ENCODE data around the gene C11orf65.
"Not testable (repeated sequence)": the region's sequence is repeated elsewhere in the genome, so short reads cannot be mapped to it uniquely, and the experiment has no call there.

C11orf65 gene

GRCh38 chr11:108453207-108453835 lies 14.0 kb downstream of the C11orf65 start:
- no peak for TF ChIP-seq CTCF (IDR thresholded peaks at IDR 0.05; ENCODE audit: borderline replicate concordance, extremely low read depth, low read length, poor library complexity, severe bottlenecking)
- no peak for TF ChIP-seq EZH2 (IDR thresholded peaks at IDR 0.05; ENCODE audit: borderline replicate concordance, low read depth, low read length, severe bottlenecking)
- Histone ChIP-seq H3K4me3 (ENCODE audit: low read depth in 1 of 2, low read length in 2 of 2) (no peak overlapping the region), H3K9ac (ENCODE audit: low read depth, low read length) (no peak overlapping the region), H3K9me3 (ENCODE audit: insufficient read depth, low read length, severe bottlenecking) (peaks cover 10% of the 10 kb centered on the region), H4K20me1 (ENCODE audit: insufficient read depth, low read length) (no peaks in the 10 kb centered on the region), H3K79me2 (ENCODE audit: insufficient read depth, low read length) (no peaks in the 10 kb centered on the region), H3K27me3 (ENCODE audit: insufficient read depth, low read length, poor library complexity) (no peaks in the 10 kb centered on the region), H3K4me2 (ENCODE audit: insufficient read depth, low read length) (no peak overlapping the region), H3K4me1 (ENCODE audit: insufficient read depth, low read length) (peaks cover 4% of the 10 kb centered on the region; the same call in 1 of the 2 replicates), H2AFZ (ENCODE audit: low read depth, low read length) (no peak overlapping the region), H3K27ac (ENCODE audit: low read length) (no peak overlapping the region), H3K36me3 (ENCODE audit: insufficient read depth, low read length) (no peaks in the 10 kb centered on the region)
- DNase-seq (no peak), ATAC-seq (ENCODE audit: insufficient read depth, low read depth) (no peak)

GRCh38 chr11:108441445-108441844 lies 25.9 kb downstream of the C11orf65 start:
- ATAC-seq (ENCODE audit: insufficient read depth, low read depth); H4K20me1 ChIP-seq (ENCODE audit: insufficient read depth, low read length); H3K9ac ChIP-seq (ENCODE audit: low read depth, low read length); H3K79me2 ChIP-seq (ENCODE audit: insufficient read depth, low read length); H3K27ac ChIP-seq (ENCODE audit: low read length); H3K4me3 ChIP-seq (ENCODE audit: low read depth in 1 of 2, low read length in 2 of 2); H3K4me1 ChIP-seq (ENCODE audit: insufficient read depth, low read length); DNase-seq; H3K9me3 ChIP-seq (ENCODE audit: insufficient read depth, low read length, severe bottlenecking); H3K27me3 ChIP-seq (ENCODE audit: insufficient read depth, low read length, poor library complexity); H3K36me3 ChIP-seq (ENCODE audit: insufficient read depth, low read length); H3K4me2 ChIP-seq (ENCODE audit: insufficient read depth, low read length); H2AFZ ChIP-seq (ENCODE audit: low read depth, low read length): not testable (repeated sequence)

GRCh38 chr11:108436594-108436993 lies 30.7 kb downstream of the C11orf65 start:
- no peak overlapping the region for H3K4me2 ChIP-seq (ENCODE audit: insufficient read depth, low read length)
- no peak for ATAC-seq (ENCODE audit: insufficient read depth, low read depth)
- H3K36me3 ChIP-seq (ENCODE audit: insufficient read depth, low read length), result no peaks in the 10 kb centered on the region
- H2AFZ ChIP-seq (ENCODE audit: low read depth, low read length), result no peak overlapping the region
- peaks cover 9% of the 10 kb centered on the region for H3K9me3 ChIP-seq (ENCODE audit: insufficient read depth, low read length, severe bottlenecking)
- H3K27ac ChIP-seq (ENCODE audit: low read length), result no peak overlapping the region
- TF ChIP-seq CTCF (IDR thresholded peaks at IDR 0.05; ENCODE audit: borderline replicate concordance, extremely low read depth, low read length, poor library complexity, severe bottlenecking) (no peak), EZH2 (IDR thresholded peaks at IDR 0.05; ENCODE audit: borderline replicate concordance, low read depth, low read length, severe bottlenecking) (no peak)
- DNase-seq, result no peak
- no peaks in the 10 kb centered on the region for H3K27me3 ChIP-seq (ENCODE audit: insufficient read depth, low read length, poor library complexity)
- H3K9ac ChIP-seq (ENCODE audit: low read depth, low read length), result no peak overlapping the region
- H4K20me1 ChIP-seq (ENCODE audit: insufficient read depth, low read length), result no peaks in the 10 kb centered on the region
- no peaks in the 10 kb centered on the region for H3K79me2 ChIP-seq (ENCODE audit: insufficient read depth, low read length)
- no peak overlapping the region for H3K4me3 ChIP-seq (ENCODE audit: low read depth in 1 of 2, low read length in 2 of 2)
- H3K4me1 ChIP-seq (ENCODE audit: insufficient read depth, low read length), result no peaks in the 10 kb centered on the region

GRCh38 chr11:108435066-108435465 lies 32.3 kb downstream of the C11orf65 start:
- no peaks in the 10 kb centered on the region for H3K9me3 ChIP-seq (ENCODE audit: insufficient read depth, low read length, severe bottlenecking)
- H3K4me2 ChIP-seq (ENCODE audit: insufficient read depth, low read length), result no peak overlapping the region
- TF ChIP-seq EZH2 (IDR thresholded peaks at IDR 0.05; ENCODE audit: borderline replicate concordance, low read depth, low read length, severe bottlenecking) (no peak), CTCF (IDR thresholded peaks at IDR 0.05; ENCODE audit: borderline replicate concordance, extremely low read depth, low read length, poor library complexity, severe bottlenecking) (no peak)
- H3K4me1 ChIP-seq (ENCODE audit: insufficient read depth, low read length), result no peaks in the 10 kb centered on the region
- H3K27me3 ChIP-seq (ENCODE audit: insufficient read depth, low read length, poor library complexity), result no peaks in the 10 kb centered on the region
- DNase-seq (no peak), ATAC-seq (ENCODE audit: insufficient read depth, low read depth) (no peak)
- no peak overlapping the region for H3K27ac ChIP-seq (ENCODE audit: low read length)
- no peaks in the 10 kb centered on the region for H3K79me2 ChIP-seq (ENCODE audit: insufficient read depth, low read length)
- no peak overlapping the region for H2AFZ ChIP-seq (ENCODE audit: low read depth, low read length)
- H4K20me1 ChIP-seq (ENCODE audit: insufficient read depth, low read length), result no peaks in the 10 kb centered on the region
- no peak overlapping the region for H3K9ac ChIP-seq (ENCODE audit: low read depth, low read length)
- no peak overlapping the region for H3K4me3 ChIP-seq (ENCODE audit: low read depth in 1 of 2, low read length in 2 of 2)
- H3K36me3 ChIP-seq (ENCODE audit: insufficient read depth, low read length), result no peaks in the 10 kb centered on the region

Measured in DND-41 (cell line).